Uterus (tissue), 4 donors: ENCODE measurements around the gene LRRC72. TPM values are rescaled to one million over a fixed set of nuclear protein-coding genes. Genes with fewer than 3 reads are reported as not detected.

Experiments used
- DNase-seq, 2 donors: peaks; one replicate each; pipeline ENCODE4 v3.0.0-alpha.2; 2019 to 2020
- H3K27ac ChIP-seq, 2 donors: fragments of 200-600 bp; sonication (generic); 1 replicate in 1 of 2; 2 replicates in 1 of 2; pipeline ENCODE4 v1.5.1; 2016 to 2018
- H3K27me3 ChIP-seq, 2 donors: fragments of 200-600 bp; sonication (generic); one replicate each; pipeline ENCODE4 v1.5.1; 2018 to 2019; ENCODE audit warnings: control low read depth in 1 of 2
- H3K36me3 ChIP-seq, 2 donors: fragments of 200-600 bp; sonication (generic); one replicate each; pipeline ENCODE4 v1.5.1; 2019; ENCODE audit warnings: control low read depth in 1 of 2
- H3K4me1 ChIP-seq, 2 donors: fragments of 200-600 bp; sonication (generic); one replicate each; pipeline ENCODE4 v1.5.1; 2018 to 2019; ENCODE audit warnings: control low read depth in 1 of 2
- H3K4me3 ChIP-seq, 2 donors: fragments of 200-600 bp; sonication (generic); 1 replicate in 1 of 2; 2 replicates in 1 of 2; pipeline ENCODE4 v1.5.1; 2018 to 2019; ENCODE audit warnings: mild to moderate bottlenecking in 1 of 2
- H3K9me3 ChIP-seq, 2 donors: fragments of 200-600 bp; sonication (generic); one replicate each; pipeline ENCODE4 v1.5.1; 2019; ENCODE audit warnings: control low read depth in 1 of 2
- POLR2A ChIP-seq, 2 donors: fragments of 450-650 bp; IDR thresholded peaks; one replicate each; pipeline ENCODE4 v1.6.1; 2016; ENCODE audit warnings: antibody characterized with exemption in 2 of 2, mild to moderate bottlenecking in 1 of 2, moderate library complexity in 1 of 2
- intact Hi-C: fragments of 100-400 bp; cut with DNase I; formaldehyde crosslinking; loops from one replicate; pipeline ENCODE4 v1.15.1; 2023; ENCODE audit warnings: low total_unique reads
- total RNA-seq, 4 donors: library from RNA; depleted of rRNA in 3 of 4; stranded (reverse); fragments of >200 nt in 3 of 4; gene quantifications; one replicate each; pipeline versions ENCODE4 v1.1.0 to v1.2.4, GENCODE V29; 2014 to 2023
- TF ChIP-seq, protein P1 (sequence below), 4 experiments: fragments of 200-600 bp in 2 of 4; fragments of 450-650 bp in 2 of 4; sonication (generic) in 2 of 4; IDR thresholded peaks; one replicate each; pipeline ENCODE4 v1.5.1; 2016 to 2019; ENCODE audit warnings: antibody characterized with exemption in 4 of 4, mild to moderate bottlenecking in 2 of 4, moderate library complexity in 1 of 4
- donor health status: DM: yes; HTN: yes; CAD: no.

LRRC72 gene
- total RNA-seq, 4 donors from 2014 or later: not detected

DNA sequence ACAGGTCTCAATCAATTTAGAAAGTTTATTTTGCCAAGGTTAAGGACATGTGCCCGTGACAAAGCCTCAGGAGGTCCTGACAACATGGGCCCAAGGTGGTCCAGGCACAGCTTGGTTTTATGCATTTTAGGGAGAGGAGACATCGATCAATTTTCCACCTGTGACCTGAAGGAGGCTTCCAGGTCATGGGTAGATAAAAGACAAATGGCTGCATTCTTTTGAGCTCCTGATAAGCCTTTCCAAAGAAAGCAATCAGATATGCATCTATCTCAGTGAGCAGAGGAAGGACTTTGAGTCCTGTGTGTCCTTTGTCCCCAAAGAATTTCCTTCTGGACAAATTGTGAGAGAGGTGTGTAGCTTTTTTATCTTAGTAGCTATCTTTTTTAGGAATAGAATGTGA lies 15.8 kb downstream of the LRRC72 start:
- DNase-seq: no peak
- Histone ChIP-seq H3K36me3 (no peaks in the 10 kb centered on the region), H3K27me3 (no peaks in the 10 kb centered on the region), H3K4me3 (no peak overlapping the region), H3K27ac (no peak overlapping the region), H3K4me1 (no peaks in the 10 kb centered on the region), H3K9me3 (no peaks in the 10 kb centered on the region)
- TF ChIP-seq POLR2A (IDR thresholded peaks at IDR 0.05): no peak
- TF ChIP-seq, protein P1, sequence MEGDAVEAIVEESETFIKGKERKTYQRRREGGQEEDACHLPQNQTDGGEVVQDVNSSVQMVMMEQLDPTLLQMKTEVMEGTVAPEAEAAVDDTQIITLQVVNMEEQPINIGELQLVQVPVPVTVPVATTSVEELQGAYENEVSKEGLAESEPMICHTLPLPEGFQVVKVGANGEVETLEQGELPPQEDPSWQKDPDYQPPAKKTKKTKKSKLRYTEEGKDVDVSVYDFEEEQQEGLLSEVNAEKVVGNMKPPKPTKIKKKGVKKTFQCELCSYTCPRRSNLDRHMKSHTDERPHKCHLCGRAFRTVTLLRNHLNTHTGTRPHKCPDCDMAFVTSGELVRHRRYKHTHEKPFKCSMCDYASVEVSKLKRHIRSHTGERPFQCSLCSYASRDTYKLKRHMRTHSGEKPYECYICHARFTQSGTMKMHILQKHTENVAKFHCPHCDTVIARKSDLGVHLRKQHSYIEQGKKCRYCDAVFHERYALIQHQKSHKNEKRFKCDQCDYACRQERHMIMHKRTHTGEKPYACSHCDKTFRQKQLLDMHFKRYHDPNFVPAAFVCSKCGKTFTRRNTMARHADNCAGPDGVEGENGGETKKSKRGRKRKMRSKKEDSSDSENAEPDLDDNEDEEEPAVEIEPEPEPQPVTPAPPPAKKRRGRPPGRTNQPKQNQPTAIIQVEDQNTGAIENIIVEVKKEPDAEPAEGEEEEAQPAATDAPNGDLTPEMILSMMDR (IDR thresholded peaks at IDR 0.05): no peak
- intact Hi-C loops: no loop called here

DNA sequence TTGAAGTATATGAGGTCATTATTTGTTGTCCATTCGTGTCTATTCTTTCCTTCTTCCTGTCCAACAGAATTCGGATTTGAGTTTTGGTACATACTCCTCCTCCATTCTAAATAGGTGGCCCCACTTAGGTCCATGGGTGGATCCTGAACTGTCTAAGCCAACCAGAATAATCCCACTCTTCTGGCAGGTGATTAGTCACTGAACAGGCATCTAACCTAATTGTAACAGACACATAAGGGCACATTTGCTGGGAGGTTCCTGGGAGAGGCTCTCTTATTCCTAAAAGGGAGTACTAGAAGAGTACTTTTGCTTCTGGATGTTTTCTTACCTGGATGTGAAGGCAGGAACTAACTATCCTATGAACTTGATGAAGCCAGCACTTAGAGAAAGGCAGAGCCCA lies 16.8 kb downstream of the LRRC72 start:
- H3K27ac ChIP-seq: no peak overlapping the region
- TF ChIP-seq, protein P1 (IDR thresholded peaks at IDR 0.05): no peak
- TF ChIP-seq POLR2A (IDR thresholded peaks at IDR 0.05): no peak
- no peak for DNase-seq
- no peaks in the 10 kb centered on the region for H3K4me1 ChIP-seq
- no peaks in the 10 kb centered on the region for H3K9me3 ChIP-seq
- intact Hi-C loops: no loop called here
- no peaks in the 10 kb centered on the region for H3K27me3 ChIP-seq
- no peaks in the 10 kb centered on the region for H3K36me3 ChIP-seq
- no peak overlapping the region for H3K4me3 ChIP-seq

DNA sequence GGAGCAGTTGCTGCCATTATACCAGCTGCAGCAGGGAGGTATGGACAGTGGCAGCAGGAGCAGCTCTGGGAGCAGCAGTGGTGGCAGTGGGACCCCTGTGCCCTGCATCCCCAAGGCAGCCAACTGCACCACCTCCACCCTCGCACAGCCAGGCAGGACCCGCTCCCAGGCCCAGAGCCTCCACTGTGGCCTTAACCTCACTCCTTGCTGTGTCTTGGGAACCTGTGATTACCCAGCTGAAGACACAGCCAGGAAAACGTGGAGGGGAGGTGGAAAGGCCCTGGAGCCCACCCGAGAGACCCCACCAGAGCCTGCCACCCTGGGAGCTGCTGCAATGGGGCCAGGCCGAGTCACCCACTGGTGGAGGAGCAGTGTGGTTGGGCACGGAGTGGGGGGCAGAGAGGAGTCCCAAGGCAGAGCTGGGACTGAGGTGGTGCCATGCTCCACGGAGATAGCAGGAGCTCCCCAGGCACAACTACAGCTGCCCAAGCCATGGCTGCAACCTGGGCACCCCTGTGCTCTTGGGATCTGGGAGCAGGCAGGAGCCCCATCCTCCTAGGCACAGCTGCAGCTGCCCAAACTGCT lies 20.4 kb downstream of the LRRC72 start:
- TF ChIP-seq, protein P1 (IDR thresholded peaks at IDR 0.05): no peak
- no peak for TF ChIP-seq POLR2A (IDR thresholded peaks at IDR 0.05)
- Histone ChIP-seq H3K27me3 (no peaks in the 10 kb centered on the region), H3K4me1 (no peaks in the 10 kb centered on the region), H3K27ac (no peak overlapping the region), H3K4me3 (no peak overlapping the region), H3K36me3 (no peaks in the 10 kb centered on the region), H3K9me3 (no peaks in the 10 kb centered on the region)
- no peak for DNase-seq
- intact Hi-C loops: no loop called here

DNA sequence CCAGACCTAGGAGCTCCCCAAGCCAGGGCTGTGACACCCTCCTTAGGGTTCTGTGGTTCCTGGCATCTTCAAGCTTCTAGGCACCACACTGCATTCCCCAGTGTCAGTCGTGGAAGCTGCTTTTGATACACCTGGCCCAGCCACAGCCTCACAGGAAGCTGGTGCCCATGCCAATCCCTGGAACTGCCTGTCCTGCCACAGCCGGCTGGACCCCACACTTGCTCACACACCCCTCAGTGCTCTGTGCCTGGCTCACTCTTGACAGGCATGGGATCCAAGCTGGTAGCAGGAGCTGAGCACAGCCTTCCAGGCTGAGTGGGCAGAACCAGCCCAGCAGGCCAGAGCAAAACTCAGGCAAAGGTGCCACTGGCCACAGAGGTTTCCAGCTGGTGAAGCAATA lies 21.8 kb downstream of the LRRC72 start:
- TF ChIP-seq POLR2A (IDR thresholded peaks at IDR 0.05): no peak
- TF ChIP-seq, protein P1 (IDR thresholded peaks at IDR 0.05): no peak
- Histone ChIP-seq H3K4me3 (no peak overlapping the region), H3K27me3 (no peaks in the 10 kb centered on the region), H3K36me3 (no peaks in the 10 kb centered on the region), H3K9me3 (no peaks in the 10 kb centered on the region), H3K27ac (no peak overlapping the region), H3K4me1 (no peaks in the 10 kb centered on the region)
- DNase-seq: no peak
- intact Hi-C loops: no loop called here

DNA sequence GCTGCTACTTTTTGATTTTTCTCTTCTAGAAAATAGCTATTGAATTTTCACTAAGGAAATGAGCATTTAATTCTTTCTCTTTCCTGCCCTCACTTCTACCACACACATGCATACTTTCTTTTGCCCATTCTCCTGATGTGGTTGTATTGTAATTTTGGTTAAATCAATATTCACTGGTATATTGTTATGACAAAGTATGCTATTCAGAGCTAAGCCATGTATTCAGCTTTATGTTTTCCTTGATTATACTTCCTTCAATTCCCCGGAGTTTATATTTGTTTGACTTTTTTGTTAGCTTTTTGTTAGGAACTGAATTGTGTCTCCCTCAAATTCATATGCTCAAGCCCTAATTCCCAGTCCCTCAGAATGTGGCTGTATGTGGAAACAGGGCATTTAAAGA lies 24.0 kb downstream of the LRRC72 start:
- H3K9me3 ChIP-seq: no peaks in the 10 kb centered on the region
- H3K4me1 ChIP-seq: no peaks in the 10 kb centered on the region
- no peaks in the 10 kb centered on the region for H3K36me3 ChIP-seq
- no peak for DNase-seq
- H3K27ac ChIP-seq: no peak overlapping the region
- TF ChIP-seq, protein P1 (IDR thresholded peaks at IDR 0.05): no peak
- no peak for TF ChIP-seq POLR2A (IDR thresholded peaks at IDR 0.05)
- intact Hi-C loops: no loop called here
- H3K27me3 ChIP-seq: no peaks in the 10 kb centered on the region
- H3K4me3 ChIP-seq: no peak overlapping the region
